ENCODE results near the gene GPR89A.

DNA sequence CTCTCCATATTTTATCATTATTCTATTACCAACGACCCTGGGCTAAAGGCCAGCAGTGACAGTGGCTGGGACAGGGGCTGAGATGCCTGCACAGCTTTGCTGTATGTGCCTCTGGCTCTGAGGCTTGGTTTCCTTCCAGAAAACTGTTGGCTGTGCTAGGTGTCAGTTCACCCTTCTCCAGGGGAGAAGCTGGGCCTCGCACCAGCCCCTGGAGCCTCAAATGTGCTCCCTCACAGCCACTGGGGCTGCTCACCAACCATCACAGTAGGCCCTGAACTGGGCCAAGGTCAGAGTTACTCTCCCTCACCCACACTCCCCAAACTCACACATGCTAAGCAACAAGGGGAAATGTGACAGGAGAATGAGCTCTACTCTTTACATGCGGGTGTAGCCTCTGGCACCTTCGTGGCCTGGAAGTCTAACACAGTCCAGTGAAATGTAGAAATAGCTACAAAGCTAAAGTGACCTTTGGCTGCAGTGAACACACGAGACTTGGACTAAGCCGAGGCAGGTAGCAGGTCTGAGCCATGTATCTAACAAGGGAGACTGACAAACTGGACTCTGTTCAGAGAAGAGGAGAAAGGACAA, 106.8 kb downstream of the GPR89A start:
- TF ChIP-seq, protein P1, sequence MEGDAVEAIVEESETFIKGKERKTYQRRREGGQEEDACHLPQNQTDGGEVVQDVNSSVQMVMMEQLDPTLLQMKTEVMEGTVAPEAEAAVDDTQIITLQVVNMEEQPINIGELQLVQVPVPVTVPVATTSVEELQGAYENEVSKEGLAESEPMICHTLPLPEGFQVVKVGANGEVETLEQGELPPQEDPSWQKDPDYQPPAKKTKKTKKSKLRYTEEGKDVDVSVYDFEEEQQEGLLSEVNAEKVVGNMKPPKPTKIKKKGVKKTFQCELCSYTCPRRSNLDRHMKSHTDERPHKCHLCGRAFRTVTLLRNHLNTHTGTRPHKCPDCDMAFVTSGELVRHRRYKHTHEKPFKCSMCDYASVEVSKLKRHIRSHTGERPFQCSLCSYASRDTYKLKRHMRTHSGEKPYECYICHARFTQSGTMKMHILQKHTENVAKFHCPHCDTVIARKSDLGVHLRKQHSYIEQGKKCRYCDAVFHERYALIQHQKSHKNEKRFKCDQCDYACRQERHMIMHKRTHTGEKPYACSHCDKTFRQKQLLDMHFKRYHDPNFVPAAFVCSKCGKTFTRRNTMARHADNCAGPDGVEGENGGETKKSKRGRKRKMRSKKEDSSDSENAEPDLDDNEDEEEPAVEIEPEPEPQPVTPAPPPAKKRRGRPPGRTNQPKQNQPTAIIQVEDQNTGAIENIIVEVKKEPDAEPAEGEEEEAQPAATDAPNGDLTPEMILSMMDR (IDR thresholded peaks at IDR 0.05), result no peak
- TF ChIP-seq POLR2AphosphoS5 (IDR thresholded peaks at IDR 0.05; ENCODE audit: low read depth, low read length), result no peak
- TF ChIP-seq, protein P2, sequence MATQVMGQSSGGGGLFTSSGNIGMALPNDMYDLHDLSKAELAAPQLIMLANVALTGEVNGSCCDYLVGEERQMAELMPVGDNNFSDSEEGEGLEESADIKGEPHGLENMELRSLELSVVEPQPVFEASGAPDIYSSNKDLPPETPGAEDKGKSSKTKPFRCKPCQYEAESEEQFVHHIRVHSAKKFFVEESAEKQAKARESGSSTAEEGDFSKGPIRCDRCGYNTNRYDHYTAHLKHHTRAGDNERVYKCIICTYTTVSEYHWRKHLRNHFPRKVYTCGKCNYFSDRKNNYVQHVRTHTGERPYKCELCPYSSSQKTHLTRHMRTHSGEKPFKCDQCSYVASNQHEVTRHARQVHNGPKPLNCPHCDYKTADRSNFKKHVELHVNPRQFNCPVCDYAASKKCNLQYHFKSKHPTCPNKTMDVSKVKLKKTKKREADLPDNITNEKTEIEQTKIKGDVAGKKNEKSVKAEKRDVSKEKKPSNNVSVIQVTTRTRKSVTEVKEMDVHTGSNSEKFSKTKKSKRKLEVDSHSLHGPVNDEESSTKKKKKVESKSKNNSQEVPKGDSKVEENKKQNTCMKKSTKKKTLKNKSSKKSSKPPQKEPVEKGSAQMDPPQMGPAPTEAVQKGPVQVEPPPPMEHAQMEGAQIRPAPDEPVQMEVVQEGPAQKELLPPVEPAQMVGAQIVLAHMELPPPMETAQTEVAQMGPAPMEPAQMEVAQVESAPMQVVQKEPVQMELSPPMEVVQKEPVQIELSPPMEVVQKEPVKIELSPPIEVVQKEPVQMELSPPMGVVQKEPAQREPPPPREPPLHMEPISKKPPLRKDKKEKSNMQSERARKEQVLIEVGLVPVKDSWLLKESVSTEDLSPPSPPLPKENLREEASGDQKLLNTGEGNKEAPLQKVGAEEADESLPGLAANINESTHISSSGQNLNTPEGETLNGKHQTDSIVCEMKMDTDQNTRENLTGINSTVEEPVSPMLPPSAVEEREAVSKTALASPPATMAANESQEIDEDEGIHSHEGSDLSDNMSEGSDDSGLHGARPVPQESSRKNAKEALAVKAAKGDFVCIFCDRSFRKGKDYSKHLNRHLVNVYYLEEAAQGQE (IDR thresholded peaks at IDR 0.05; ENCODE audit: insufficient read depth in 1 of 2, low read depth in 2 of 2, low read length in 1 of 2), result no peak
- TF ChIP-seq SIN3A (IDR thresholded peaks at IDR 0.05; ENCODE audit: borderline replicate concordance, insufficient read depth, low read depth, low read length), result no peak
